ENCODE measurements around the gene OBSCN. TPM values are rescaled to one million over a fixed set of nuclear protein-coding genes. Genes with fewer than 3 reads are reported as not detected.

OBSCN gene
- total RNA-seq, 1 donor from 2014 or later = 74.1 TPM

- no peak for DNase-seq (ENCODE audit: low read depth)
Observed at GRCh38 chr1:228289996-228290881, 82.4 kb downstream of the OBSCN start.

- no peak for DNase-seq (ENCODE audit: low read depth)
Observed at GRCh38 chr1:228291906-228292608, 84.2 kb downstream of the OBSCN start.

DNA sequence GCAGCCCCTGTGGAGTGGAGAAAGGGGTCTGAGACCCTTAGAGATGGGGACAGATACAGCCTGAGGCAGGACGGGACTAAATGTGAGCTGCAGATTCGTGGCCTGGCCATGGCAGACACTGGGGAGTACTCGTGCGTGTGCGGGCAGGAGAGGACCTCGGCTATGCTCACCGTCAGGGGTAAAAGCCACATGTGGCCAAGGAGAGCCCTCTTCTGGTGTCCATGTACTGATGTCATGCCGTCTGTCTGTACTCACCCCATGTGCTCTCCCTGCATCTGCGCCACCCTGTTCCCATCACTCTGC is 84.7 kb downstream of the OBSCN start:
- DNase-seq (ENCODE audit: low read depth) = no peak

- DNase-seq (ENCODE audit: low read depth) = no peak
Observed at GRCh38 chr1:228293393-228293792, 85.5 kb downstream of the OBSCN start.

- DNase-seq (ENCODE audit: low read depth) = no peak
Observed at GRCh38 chr1:228293816-228294500, 86.1 kb downstream of the OBSCN start.

DNA sequence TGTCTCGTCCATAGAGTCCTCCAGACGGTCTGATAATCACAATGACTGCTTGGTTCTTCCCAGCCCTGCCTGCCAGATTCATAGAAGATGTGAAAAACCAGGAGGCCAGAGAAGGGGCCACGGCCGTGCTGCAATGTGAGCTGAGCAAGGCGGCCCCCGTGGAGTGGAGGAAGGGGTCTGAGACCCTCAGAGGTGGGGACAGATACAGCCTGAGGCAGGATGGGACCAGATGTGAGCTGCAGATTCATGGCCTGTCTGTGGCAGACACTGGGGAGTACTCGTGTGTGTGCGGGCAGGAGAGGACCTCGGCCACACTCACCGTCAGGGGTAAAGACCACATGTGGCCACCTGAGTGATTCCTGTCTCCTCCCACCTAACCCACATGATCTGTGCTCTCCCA is 86.9 kb downstream of the OBSCN start:
- DNase-seq (ENCODE audit: low read depth) = no peak

- DNase-seq (ENCODE audit: low read depth) = no peak
Observed at GRCh38 chr1:228295201-228295600, 87.4 kb downstream of the OBSCN start.

- DNase-seq (ENCODE audit: low read depth) = no peak
Observed at GRCh38 chr1:228295981-228296380, 88.1 kb downstream of the OBSCN start.

- DNase-seq (ENCODE audit: low read depth) = no peak
Observed at GRCh38 chr1:228297242-228297641, 89.4 kb downstream of the OBSCN start.

- DNase-seq (ENCODE audit: low read depth) = no peak
Observed at GRCh38 chr1:228297822-228298221, 90.0 kb downstream of the OBSCN start.

- no peak for DNase-seq (ENCODE audit: low read depth)
Observed at GRCh38 chr1:228298471-228298870, 90.6 kb downstream of the OBSCN start.

DNA sequence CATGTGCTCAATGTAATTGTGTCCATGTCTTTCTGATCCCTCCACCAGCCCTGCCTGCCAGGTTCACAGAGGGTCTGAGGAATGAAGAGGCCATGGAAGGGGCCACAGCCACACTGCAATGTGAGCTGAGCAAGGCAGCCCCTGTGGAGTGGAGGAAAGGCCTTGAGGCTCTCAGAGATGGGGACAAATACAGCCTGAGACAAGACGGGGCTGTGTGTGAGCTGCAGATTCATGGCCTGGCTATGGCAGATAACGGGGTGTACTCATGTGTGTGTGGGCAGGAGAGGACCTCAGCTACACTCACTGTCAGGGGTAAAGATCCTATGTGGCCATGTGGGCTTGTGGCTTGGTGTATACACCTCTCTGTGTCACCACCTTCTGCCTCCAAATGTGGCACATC is 91.4 kb downstream of the OBSCN start:
- DNase-seq (ENCODE audit: low read depth) = no peak

DNA sequence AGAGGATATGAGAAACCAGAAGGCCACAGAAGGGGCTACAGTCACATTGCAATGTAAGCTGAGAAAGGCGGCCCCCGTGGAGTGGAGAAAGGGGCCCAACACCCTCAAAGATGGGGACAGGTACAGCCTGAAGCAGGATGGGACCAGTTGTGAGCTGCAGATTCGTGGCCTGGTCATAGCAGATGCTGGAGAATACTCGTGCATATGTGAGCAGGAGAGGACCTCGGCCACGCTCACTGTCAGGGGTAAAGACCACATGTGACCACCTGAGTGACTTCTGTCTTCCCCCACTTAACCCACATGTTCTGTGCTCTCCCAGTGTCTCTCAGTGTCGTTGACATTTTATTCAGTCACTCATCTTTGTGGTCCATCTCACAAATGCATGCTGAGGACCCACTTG is 92.1 kb downstream of the OBSCN start:
- no peak for DNase-seq (ENCODE audit: low read depth)

GRCh38 chr1:228302086-228302485 is 94.2 kb downstream of the OBSCN start:
- DNase-seq (ENCODE audit: low read depth) = no peak

GRCh38 chr1:228303596-228303995 is 95.8 kb downstream of the OBSCN start:
- no peak for DNase-seq (ENCODE audit: low read depth)

DNA sequence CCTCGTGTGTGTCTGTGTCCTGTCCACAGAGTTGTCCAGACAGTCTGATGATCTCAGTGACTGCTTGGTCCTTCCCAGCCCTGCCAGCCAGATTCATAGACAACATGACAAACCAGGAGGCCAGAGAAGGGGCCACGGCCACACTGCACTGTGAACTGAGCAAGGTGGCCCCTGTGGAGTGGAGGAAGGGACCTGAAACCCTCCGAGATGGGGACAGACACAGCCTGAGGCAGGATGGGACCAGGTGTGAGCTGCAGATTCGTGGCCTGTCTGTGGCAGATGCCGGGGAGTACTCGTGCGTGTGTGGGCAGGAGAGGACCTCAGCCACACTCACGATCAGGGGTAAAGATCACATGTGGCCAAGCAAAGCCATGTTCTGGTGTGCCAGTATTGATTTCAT is 96.4 kb downstream of the OBSCN start:
- DNase-seq (ENCODE audit: low read depth) = no peak

GRCh38 chr1:228304766-228305395 is 97.0 kb downstream of the OBSCN start:
- DNase-seq (ENCODE audit: low read depth) = no peak

GRCh38 chr1:228305721-228306152 is 97.9 kb downstream of the OBSCN start:
- DNase-seq (ENCODE audit: low read depth) = no peak

DNA sequence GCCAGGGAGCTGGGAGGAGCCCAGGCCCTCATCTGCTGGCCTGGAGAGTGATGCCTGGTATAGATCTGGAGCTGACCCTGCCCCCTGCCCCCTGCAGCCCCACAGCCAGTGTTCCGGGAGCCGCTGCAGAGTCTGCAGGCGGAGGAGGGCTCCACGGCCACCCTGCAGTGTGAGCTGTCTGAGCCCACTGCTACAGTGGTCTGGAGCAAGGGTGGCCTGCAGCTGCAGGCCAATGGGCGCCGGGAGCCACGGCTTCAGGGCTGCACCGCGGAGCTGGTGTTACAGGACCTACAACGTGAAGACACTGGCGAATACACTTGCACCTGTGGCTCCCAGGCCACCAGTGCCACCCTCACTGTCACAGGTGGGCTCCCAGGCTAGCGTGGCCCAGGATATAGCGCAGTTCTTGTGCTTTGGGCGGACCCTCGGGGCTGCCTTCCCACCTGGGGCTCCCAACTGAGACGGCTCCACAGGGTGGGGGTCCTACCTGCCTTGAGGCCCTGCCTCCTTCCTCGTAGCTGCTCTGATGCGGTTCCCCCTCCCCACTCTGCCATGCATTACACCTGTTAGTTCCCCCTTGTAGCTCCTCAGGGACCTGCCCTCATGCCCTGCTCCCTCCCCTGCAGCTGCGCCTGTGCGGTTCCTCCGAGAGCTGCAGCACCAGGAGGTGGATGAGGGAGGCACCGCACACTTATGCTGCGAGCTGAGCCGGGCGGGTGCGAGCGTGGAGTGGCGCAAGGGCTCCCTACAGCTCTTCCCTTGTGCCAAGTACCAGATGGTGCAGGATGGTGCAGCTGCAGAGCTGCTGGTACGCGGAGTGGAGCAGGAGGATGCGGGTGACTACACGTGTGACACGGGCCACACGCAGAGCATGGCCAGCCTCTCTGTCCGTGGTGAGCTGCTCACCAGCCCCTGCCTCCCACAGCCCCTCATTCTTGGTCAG is 98.7 kb downstream of the OBSCN start:
- DNase-seq (ENCODE audit: low read depth) = no peak

GRCh38 chr1:228307218-228308023 is 99.6 kb downstream of the OBSCN start:
- no peak for DNase-seq (ENCODE audit: low read depth)

Data from renal cortical epithelial cell (primary cell).